Duodenal mucosa (tissue), 2 donors: ENCODE measurements around the gene SLTM.
"Not testable (repeated sequence)": the region's sequence is repeated elsewhere in the genome, so short reads cannot be mapped to it uniquely, and the experiment has no call there.

Source experiments
- H3K27ac ChIP-seq: one replicate; pipeline ENCODE4 v1.7.0; 2013; ENCODE audit warnings: low read depth, low read length
- H3K27me3 ChIP-seq, 2 donors: one replicate each; pipeline ENCODE4 v1.7.0; 2013; ENCODE audit warnings: low read length in 2 of 2, control low read depth in 1 of 2; ENCODE audit not compliant: insufficient read depth in 2 of 2, control insufficient read depth in 1 of 2
- H3K36me3 ChIP-seq, 2 donors: one replicate each; pipeline ENCODE4 v1.7.0; 2013; ENCODE audit warnings: low read length in 2 of 2, control low read depth in 1 of 2; ENCODE audit not compliant: insufficient read depth in 2 of 2, control insufficient read depth in 1 of 2
- H3K4me1 ChIP-seq, 2 donors: one replicate each; pipeline ENCODE4 v1.7.0; 2013; ENCODE audit warnings: low read length in 2 of 2, control low read depth in 1 of 2; ENCODE audit not compliant: insufficient read depth in 2 of 2, control insufficient read depth in 1 of 2
- H3K4me3 ChIP-seq, 2 donors: one replicate each; pipeline ENCODE4 v1.7.0; 2013; ENCODE audit warnings: low read length in 2 of 2, low read depth in 1 of 2
- H3K9ac ChIP-seq, 2 donors: one replicate each; pipeline ENCODE4 v1.7.0; 2013; ENCODE audit warnings: low read length in 2 of 2, low read depth in 1 of 2
- H3K9me3 ChIP-seq, 2 donors: one replicate each; pipeline ENCODE4 v1.7.0; 2013; ENCODE audit warnings: low read length in 2 of 2, control low read depth in 1 of 2; ENCODE audit not compliant: control insufficient read depth in 1 of 2

SLTM gene

GRCh38 chr15:58929891-58930416 is 3.5 kb downstream of the SLTM start:
- Histone ChIP-seq H3K36me3 (peaks cover 9 to 23% of the 10 kb centered on the region in 2 donors), H3K4me1 (peaks cover 20 to 27% of the 10 kb centered on the region in 2 donors), H3K9me3 (no peaks in the 10 kb centered on the region), H3K27me3 (no peaks in the 10 kb centered on the region), H3K9ac (no peak overlapping the region), H3K4me3 (no peak overlapping the region), H3K27ac (no peak overlapping the region)

- no peak overlapping the region for H3K27ac ChIP-seq
- peaks cover 9 to 29% of the 10 kb centered on the region in 2 donors for H3K36me3 ChIP-seq
- no peak overlapping the region for H3K4me3 ChIP-seq
- no peaks in the 10 kb centered on the region for H3K27me3 ChIP-seq
- H3K4me1 ChIP-seq, result peaks cover 11 to 15% of the 10 kb centered on the region in 2 donors
- no peaks in the 10 kb centered on the region for H3K9me3 ChIP-seq
- H3K9ac ChIP-seq, result no peak overlapping the region
Observed at GRCh38 chr15:58926823-58927222, 6.7 kb downstream of the SLTM start.

GRCh38 chr15:58924327-58924726 is 9.2 kb downstream of the SLTM start:
- Histone ChIP-seq H3K27ac (no peak overlapping the region), H3K4me3 (no peak overlapping the region), H3K9me3 (no peaks in the 10 kb centered on the region), H3K27me3 (no peaks in the 10 kb centered on the region), H3K4me1 (peaks cover 0 to 4% of the 10 kb centered on the region in 2 donors), H3K9ac (no peak overlapping the region), H3K36me3 (peaks cover 9 to 31% of the 10 kb centered on the region in 2 donors)

GRCh38 chr15:58923696-58924300 is 9.7 kb downstream of the SLTM start:
- Histone ChIP-seq H3K4me1 (peaks cover 0 to 4% of the 10 kb centered on the region in 2 donors), H3K27me3 (no peaks in the 10 kb centered on the region), H3K27ac (no peak overlapping the region), H3K4me3 (no peak overlapping the region), H3K36me3 (peaks cover 5 to 27% of the 10 kb centered on the region in 2 donors), H3K9me3 (no peaks in the 10 kb centered on the region), H3K9ac (no peak overlapping the region)

GRCh38 chr15:58923284-58923683 is 10.2 kb downstream of the SLTM start:
- Histone ChIP-seq H3K4me1 (peaks cover 0 to 4% of the 10 kb centered on the region in 2 donors), H3K36me3 (peaks cover 5 to 26% of the 10 kb centered on the region in 2 donors), H3K9ac (no peak overlapping the region), H3K4me3 (no peak overlapping the region), H3K9me3 (no peaks in the 10 kb centered on the region), H3K27ac (no peak overlapping the region), H3K27me3 (no peaks in the 10 kb centered on the region)

GRCh38 chr15:58921267-58921790 is 12.2 kb downstream of the SLTM start:
- Histone ChIP-seq H3K9me3 (no peaks in the 10 kb centered on the region), H3K27me3 (no peaks in the 10 kb centered on the region), H3K4me3 (no peak overlapping the region), H3K27ac (no peak overlapping the region), H3K9ac (no peak overlapping the region), H3K4me1 (peaks cover 0 to 4% of the 10 kb centered on the region in 2 donors), H3K36me3 (peaks cover 0 to 29% of the 10 kb centered on the region in 2 donors)

GRCh38 chr15:58920447-58920846 is 13.0 kb downstream of the SLTM start:
- not testable (repeated sequence) for H3K9ac ChIP-seq, H3K27ac ChIP-seq, H3K4me3 ChIP-seq, H3K27me3 ChIP-seq, H3K9me3 ChIP-seq, H3K4me1 ChIP-seq
- H3K36me3 ChIP-seq, result peaks cover 3 to 26% of the 10 kb centered on the region in 2 donors

GRCh38 chr15:58919232-58919631 is 14.2 kb downstream of the SLTM start:
- no peak overlapping the region for H3K27ac ChIP-seq
- no peak overlapping the region for H3K4me3 ChIP-seq

GRCh38 chr15:58918239-58918638 is 15.2 kb downstream of the SLTM start:
- Histone ChIP-seq H3K9ac (no peak overlapping the region), H3K4me1 (no peaks in the 10 kb centered on the region), H3K27me3 (no peaks in the 10 kb centered on the region), H3K9me3 (no peaks in the 10 kb centered on the region), H3K4me3 (no peak overlapping the region), H3K27ac (no peak overlapping the region), H3K36me3 (peaks cover 11 to 33% of the 10 kb centered on the region in 2 donors)

More at GRCh38 chr15:58919232-58919631, 14.2 kb downstream of the SLTM start:
- Histone ChIP-seq H3K4me1 (no peaks in the 10 kb centered on the region), H3K9me3 (no peaks in the 10 kb centered on the region), H3K9ac (no peak overlapping the region), H3K36me3 (peaks cover 9 to 30% of the 10 kb centered on the region in 2 donors), H3K27me3 (no peaks in the 10 kb centered on the region)

GRCh38 chr15:58917613-58918129 is 15.8 kb downstream of the SLTM start:
- not testable (repeated sequence) for H3K9ac ChIP-seq, H3K4me3 ChIP-seq, H3K27ac ChIP-seq, H3K27me3 ChIP-seq, H3K9me3 ChIP-seq, H3K4me1 ChIP-seq
- H3K36me3 ChIP-seq, result peaks cover 11 to 31% of the 10 kb centered on the region in 2 donors
